HG03565 (cell line): Measurements from ENCODE around the gene MSMB.
"Not testable (repeated sequence)": the region's sequence is repeated elsewhere in the genome, so short reads cannot be mapped to it uniquely, and the experiment has no call there.

Experiments
- ATAC-seq: cut with Tn5 transposase; IDR thresholded peaks from one replicate; pipeline ENCODE4 v1.9.1; 2021; ENCODE audit warnings: mild to moderate bottlenecking, moderate library complexity; ENCODE audit not compliant: unreplicated experiment

The MSMB gene

GRCh38 chr10:46014683-46015405 is 31.2 kb downstream of the MSMB start:
- ATAC-seq, result no peak

- no peak for ATAC-seq
Measured at GRCh38 chr10:46014206-46014605, 31.9 kb downstream of the MSMB start.

- no peak for ATAC-seq
Measured at GRCh38 chr10:46012746-46013145, 33.3 kb downstream of the MSMB start.

GRCh38 chr10:46006219-46006618 is 39.9 kb downstream of the MSMB start:
- ATAC-seq, result no peak

GRCh38 chr10:46005383-46005782 is 40.7 kb downstream of the MSMB start:
- no peak for ATAC-seq

GRCh38 chr10:46004963-46005362 is 41.1 kb downstream of the MSMB start:
- no peak for ATAC-seq

DNA sequence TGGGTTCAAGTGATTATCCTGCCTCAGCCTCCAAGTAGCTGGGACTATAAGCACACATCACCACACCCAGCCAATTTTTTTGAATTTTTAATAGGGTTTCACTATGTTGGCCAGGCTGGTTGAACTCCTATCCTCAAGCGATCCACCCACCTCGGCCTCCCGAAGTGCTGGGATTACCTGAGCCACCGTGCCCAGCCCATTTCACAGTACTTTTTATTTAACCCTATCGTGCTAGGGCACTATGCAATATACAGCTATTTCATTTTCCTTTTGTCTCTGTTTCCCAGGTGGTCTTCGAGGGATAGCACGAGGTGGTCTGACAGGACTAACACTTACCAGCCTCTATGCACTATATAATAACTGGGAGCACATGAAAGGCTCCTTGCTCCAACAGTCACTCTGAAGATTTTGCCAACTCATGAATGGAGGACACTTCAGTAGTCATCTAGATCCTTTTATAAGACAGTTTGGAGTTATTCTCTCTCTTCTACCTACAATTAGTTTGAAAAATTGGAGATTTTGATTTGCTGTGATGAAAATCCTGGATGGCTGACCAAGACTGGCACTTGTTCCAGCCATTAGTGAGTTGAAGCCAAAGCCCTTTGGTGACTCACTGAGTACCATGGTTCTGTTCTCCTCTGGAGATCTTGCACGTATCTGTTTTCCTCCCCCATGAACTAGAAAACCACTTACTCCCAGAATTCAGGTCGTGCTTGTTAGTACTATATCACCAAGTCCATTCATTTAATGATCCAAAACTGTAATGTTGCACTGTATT is 43.0 kb downstream of the MSMB start:
- ATAC-seq, result no peak

DNA sequence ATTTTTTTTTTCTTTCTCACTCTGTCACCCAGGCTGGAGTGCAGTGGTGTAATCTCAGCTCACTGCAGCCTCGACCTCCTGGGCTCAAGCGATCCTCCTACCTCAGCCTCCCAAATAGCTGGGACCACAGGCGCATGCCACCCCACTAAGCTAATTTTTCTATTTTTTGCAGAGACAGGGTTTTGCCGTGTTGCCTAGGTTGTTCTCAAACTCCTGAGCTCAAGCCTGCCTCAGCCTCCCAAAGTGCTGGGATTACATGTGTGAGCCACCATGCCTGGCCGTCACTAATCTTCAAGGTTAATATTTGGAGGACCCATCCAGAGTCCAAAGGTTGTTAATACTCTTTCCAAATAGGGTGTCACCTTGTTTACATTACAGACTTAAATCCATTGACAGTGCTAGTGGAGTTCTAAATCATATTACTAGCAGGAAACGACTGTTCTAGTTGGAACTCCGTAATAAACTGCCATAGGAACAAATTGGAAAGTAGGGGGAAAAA is 43.8 kb downstream of the MSMB start:
- ATAC-seq, result not testable (repeated sequence)

GRCh38 chr10:46001187-46001756 is 44.8 kb downstream of the MSMB start:
- ATAC-seq, result no peak

DNA sequence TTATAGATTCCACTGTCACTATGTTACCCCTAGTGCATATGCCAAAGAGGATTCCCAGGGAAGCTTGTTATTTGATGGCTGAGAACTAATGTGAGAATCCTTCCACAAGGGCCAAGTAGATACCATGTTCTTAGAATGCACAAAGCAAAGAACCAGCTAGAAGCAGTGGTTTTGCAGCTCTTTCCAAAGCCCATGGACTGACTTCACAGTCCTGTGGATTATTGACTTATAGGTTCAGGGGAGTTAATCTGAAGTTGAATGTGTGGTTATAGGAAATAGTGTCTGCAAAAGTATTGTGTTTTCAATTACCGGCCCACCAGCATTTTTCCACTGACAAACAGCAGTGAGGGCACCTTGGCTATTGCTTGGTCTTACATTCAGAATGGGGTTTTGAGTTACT is 45.5 kb downstream of the MSMB start:
- ATAC-seq, result no peak

GRCh38 chr10:45999955-46000354 is 46.1 kb downstream of the MSMB start:
- ATAC-seq, result not testable (repeated sequence)

- ATAC-seq, result no peak
Measured at GRCh38 chr10:45997994-45998763, 47.9 kb downstream of the MSMB start.

GRCh38 chr10:45997557-45997956 is 48.5 kb downstream of the MSMB start:
- no peak for ATAC-seq

DNA sequence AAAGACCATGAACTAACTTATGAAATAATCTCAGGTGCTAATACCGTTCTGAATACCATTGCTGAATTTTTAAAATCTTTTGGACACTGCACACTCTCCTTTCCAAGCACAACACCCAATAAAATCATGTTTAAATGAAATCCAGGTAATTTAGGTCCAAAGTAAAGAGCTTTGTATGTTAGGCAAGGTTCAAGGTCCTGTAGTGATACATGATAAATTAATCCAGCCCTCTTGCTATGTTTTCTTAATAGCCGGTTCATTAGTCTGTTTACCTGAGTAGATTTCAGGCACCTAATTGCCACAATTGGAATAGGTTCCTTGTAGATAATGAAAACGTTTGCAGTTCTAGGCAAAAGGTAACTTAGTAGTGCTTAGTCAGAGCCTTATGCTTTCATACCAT is 60.5 kb downstream of the MSMB start:
- ATAC-seq, result not testable (repeated sequence)

- not testable (repeated sequence) for ATAC-seq
Measured at GRCh38 chr10:45984473-45984872, 61.6 kb downstream of the MSMB start.

DNA sequence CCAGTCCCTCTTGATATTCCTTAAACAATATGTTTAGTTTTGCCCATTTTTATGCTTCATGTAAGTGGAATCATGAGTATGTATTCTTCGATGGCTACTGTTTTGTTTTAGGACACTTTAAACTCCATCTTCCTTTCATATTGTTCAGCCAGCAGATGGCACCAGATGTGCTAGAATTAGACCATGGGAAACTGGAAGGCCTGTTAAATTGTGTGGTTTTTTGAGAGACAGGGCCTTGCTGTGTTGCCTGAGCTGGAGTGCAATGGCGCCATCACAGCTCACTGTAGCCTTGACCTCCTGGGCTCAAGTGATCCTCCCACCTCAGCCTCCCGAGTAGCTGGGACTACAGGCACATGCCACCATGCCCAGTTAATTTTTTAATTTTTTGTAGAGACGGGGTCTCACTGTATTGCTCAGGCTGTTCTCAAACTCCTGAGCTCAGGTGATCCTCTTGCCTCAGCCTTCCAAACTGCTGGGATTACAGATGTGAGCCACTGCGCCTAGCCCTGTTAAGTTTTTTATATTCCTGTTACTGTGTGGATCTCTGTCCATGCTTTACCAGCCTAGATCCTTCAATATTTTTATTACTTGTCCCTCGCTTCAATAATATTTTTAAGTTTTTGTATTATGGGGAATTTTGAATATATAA is 62.4 kb downstream of the MSMB start:
- ATAC-seq, result not testable (repeated sequence)
